Fibroblast of skin of left quadriceps (primary cell): ENCODE results near the gene SEC16A.

ENCODE experiments used
- DNase-seq, 2 experiments: peaks; one replicate each; pipeline ENCODE4 v3.0.0-alpha.2; 2013; ENCODE audit warnings: low read depth in 2 of 2

SEC16A gene

DNA sequence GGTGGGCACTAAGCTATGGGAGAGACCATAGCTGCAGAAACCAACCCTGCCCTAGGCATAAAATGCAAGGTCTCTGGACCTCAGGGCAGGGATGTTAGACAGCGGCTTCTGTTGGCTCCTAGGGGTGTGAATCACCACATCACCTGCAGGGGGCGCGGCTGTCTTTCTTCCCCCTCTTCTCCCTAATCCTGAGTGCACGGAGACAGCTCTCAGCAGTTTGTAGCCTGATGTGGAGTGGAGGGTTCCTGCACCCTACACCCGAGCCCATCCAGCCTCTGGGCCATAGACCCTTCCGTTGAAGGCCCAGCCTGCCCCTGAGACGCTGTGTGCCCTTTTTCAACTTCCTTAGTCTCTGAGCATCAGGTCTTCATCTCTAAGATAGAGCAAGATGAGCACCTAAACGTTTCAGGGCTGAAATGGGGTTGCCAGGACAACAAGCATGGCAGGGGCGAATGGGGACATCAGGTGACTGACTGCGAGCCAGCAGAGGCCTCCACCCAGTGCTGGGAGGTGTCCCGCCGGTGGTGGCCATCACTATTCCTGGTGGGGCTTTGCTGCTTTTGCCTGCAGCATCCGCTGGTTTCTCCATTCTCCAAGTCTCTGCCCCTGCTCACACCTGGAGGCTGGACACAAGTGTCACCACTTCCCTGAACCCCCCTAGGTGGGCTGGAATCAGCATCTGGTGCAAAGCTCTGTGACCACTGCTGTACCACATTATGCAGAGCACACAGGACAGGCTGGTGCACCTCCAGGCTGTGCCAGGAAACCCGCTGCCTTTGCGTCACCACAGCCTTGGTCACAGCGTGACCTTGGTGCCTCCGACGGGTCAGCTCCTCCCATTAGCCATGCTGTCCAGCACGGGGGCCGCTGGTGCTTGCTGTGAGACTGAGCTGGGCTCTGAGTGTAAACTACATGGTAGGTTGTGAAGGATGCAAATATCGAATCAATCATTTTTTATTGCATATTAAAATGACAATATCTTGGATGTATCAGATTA, 2.5 kb upstream of the SEC16A start:
- DNase-seq, result peak; percentile 41 to 45

DNA sequence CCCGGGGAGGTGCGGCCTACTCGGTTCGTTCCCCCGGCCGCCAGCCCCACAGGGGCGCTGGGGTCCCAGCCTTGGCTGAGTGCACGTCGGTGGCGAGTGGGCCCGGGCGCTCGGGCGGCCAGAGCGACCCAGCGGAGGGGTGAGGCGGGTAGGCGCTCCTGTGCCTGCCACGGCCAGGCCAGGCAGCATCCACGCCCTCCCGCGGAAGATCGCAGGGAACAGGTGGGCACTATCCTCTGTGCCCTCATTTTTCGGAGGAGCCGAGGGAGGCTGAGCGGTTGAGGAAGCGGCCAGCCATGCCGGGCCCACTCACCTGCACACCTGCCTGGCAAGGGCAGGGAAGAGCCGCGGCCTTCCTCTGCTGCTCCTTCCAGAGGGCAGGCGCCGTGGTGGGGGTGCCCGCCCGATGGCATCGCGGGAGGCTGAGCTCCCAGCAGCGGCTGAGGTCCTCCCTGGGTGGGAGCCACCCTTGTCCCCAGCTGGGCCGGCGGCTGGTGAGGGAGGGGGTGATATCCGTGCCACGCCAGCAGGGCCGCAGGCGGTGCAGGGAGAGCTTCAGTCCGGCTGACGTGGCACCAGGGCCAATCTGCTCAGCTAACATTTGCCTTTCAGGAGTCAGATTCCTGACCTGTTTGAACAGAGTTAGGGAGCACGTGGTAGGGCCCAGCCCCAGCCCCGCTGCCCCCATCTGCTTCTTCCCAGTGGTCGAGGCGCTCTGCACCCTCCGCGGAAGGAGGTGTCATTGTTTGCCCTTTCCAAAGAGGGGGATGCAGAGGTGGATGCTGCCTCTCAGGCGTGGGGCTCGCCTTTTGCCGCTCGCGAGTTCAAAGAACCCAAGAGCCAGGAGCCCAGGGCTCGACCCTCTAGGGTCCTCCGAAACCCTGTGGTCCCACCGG, 1.6 kb upstream of the SEC16A start:
- no peak for DNase-seq

DNA sequence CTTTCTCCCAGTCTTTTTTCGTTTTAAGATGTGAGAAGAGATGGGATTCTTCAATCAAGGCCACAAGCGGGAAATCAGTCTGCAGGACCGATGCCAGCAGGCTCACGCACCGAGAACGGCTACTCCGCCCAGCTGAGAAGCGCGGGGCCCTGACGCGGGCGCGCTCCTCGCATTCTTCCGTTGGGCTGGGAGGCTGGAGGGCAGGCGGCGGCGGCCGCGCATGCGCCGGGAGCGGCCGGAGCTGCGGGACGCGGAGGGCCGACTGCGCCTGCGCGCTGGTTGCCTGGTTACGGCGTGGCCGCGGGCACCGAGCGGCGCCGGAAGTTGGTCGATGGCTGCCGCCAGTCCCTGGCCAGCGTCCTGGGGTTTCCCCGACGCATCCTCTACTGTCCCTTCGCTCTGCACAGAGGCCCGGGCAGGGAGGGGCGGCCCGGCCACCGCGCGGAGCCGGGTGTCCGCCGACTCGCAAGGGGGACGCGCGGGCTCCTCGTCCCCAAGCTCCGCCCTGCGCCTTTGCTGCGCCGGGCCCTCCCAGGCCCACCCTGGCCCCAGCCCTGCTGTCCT, 831 bp upstream of the SEC16A start:
- DNase-seq, result peak; percentile 68 to 74

DNA sequence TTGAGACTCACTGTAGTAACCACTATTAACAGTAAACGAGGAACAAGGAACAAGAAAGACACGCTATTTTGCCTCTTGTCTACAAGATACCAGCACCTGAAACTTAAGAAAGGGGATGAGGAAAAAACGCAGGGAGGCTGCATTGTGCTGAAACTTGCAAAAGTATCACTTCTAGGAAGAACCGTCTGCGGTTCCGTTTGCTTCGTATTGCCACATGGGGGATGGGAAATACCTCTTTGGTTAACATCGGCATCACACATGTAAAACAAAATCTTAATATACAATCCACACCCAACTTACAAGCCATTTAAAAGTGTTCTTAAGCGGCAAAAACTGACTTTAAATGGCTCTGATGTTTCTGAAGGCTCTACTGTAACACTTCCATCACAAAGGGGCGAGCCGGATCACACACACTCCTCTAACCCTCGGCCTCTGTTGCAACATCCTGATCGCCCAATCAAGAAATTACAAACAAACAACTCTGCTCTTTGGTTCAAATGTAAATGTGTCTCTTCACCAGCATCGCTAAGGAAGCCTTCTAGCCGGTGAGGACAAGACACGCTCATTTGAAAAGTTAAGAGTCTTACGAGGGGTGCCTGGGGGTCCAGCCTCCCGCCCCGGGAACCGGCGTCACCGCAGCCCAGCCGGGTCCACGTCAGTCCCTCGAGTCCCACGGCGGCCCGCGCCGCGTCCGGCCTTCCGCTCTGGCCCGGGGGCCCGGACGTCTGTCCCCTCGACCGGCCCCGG, 621 bp downstream of the SEC16A start:
- DNase-seq, result no peak

DNA sequence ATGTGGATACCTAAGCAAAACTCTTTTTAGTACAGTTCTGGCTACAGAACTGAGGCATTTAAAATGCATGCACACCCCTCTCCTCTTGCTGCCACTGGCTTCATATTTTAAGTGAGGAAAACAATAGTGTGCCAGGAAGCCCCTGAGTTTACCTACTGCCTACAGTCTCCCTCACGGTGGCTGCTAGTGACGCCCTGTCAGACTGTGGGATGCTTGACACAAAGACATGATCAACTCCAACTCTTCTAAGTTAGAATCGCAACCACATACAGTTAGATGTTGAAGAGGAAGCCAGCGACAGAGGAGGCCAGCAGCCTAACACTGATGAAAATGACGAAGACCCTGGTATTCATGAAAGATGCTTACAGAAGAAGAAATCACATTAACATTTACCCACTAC, 1.3 kb downstream of the SEC16A start:
- DNase-seq, result no peak

DNA sequence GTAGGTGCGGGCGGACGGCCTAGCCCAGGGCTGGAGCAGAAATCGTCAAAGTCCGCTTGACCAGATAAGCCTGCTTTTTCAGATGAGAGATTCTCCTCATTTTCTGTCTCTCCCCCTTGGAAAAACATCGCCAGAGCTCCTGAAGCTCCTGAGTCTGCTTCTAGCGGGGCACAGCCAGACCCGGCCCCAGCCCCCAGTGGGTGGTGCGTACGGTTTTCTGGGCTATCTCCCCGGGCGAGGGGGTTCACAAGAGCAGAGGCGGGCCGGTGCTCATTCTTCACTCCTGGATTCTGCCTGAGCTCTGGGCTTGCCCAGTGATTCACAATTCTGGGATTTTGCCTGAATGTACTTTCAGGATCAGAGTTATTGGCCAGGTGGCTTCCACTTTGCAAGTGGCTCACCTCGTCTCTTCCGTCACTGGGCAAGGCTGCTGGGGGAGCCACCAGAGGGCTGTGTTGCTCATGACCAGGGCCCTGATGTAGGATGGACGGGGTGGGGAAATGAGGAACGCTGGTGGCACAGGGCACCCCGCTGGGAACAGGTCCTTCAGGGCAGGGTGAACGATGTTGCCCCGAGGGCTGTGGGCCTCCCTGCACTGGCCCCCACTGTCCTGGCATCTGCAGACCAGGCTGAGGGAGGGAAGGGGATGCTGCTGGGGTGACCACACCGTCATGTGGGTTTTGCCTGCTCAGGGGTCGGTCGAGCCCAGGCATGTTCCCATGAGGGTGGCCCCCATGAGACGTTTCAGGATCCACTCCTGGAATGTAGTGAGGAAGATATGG, 6.3 kb downstream of the SEC16A start:
- DNase-seq, result no peak

DNA sequence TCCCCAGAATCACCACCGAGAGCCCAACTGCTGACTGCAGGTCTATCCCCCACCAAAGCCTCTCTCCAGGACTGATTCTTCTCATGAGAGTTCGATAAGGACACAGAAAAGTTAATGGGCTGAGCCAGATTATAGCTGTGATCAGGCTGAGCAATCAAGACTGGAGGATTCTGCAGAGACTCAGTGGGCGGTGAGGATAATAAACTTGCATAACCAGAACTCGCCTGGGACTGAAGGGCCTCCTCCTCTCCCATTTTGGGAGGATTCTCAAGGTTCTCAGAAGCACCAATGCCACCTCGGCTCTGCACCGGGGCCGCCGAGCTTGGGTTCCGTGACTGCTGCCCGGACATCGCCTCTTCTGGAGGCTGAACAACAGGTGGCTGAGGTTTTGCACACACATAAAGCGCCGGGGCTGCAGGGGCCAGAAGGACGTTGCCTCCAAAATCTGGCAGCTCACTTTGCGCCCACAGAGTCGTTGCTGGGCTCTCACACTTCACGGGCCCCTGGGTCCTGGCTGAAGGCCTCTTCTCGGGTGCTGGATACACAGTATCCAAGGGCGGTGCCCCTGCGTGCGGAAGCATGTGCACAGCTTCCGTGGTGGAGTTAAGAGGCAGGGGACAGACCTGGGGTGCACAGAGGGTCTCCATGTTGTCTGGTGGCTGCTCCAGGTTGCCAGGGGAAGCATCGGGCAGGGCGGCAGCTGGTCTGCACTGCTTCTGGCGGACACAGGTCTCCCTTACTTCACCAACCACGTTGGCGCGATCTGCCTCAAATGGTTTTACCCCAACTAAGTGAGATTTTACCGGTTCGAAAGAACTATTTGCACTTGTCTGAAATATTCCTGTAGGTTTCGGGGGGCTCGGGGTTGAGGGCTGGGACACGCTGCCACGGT, 7.6 kb downstream of the SEC16A start:
- no peak for DNase-seq

DNA sequence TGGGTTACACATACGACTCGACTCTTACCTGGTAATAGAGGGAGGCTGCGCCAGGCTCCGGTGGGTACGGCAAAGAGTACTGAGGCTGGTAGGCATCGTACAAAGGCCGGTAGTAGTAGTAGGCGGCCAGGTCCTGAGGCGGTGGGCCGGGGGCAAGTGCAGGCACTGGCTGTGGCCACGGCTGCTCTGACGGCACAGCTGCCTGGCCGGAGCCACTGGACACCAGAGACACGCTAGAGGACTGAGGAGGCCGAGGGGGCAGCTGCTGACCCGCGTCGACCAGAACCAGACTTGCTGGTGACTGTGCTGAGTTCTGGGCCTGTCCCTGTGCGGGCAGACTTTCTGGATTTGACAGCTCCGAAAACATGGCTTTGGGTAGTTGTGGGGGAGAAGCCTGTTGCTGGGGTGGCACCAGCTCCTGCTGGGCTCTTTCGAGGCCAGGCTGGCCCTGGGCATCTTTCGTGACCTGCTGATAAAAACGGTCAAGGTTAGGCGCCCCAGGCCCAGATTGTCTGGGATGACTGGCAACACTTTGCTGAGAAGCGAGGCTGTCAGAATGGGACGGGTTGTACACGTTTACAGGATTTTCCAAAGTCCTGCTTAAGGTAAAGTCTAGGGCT, 8.7 kb downstream of the SEC16A start:
- DNase-seq, result no peak

DNA sequence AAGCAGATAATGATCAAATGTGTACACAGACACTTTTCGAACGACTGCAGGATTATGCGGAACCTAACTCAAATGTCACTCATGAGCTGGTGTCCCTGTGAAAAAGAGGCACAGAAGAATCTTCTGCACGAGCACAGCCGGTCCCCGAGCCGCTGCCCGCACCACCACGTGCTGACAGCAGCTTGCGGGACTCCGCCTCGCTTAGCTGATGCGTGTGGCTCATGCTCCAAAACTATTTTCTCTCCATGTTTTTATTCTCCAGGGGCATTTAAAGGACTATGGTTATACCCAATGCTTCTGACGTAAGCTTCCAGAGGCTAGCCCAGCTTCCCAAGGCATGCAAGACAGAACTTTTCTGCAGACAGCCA, 9.5 kb downstream of the SEC16A start:
- no peak for DNase-seq

DNA sequence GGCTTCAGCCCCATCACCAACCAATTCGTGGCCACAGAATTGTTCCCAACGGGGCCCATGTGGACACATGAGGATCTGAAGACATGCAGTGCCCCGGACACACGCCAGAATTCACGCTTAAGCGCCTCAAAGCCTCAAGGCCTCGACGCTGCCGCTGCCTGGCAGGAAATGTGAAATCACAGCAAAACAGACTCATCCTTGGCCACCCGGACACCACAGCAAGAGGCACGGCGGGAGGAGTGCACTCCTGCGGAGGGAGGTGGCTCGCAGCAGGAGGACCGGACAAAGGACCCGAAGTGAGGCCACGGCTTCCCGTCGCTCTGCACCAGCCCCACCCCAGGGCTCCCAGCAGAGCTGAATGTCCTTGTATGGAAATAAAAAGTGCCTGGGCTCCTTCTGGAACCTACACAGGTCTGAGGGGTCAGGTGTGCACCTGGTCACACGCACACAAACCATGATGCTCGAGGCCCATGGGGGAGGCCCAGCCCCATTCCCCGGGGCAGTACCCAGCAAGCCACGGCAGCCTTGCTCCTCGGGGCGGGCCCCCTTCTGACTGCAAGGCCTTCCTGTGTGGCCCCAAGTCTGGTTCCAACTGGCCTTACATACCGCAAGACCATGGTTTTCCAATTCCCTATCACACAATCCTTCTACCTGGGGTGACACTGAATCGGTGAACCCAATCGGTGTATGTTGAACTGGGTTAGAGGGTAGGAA, 10.0 kb downstream of the SEC16A start:
- no peak for DNase-seq

DNA sequence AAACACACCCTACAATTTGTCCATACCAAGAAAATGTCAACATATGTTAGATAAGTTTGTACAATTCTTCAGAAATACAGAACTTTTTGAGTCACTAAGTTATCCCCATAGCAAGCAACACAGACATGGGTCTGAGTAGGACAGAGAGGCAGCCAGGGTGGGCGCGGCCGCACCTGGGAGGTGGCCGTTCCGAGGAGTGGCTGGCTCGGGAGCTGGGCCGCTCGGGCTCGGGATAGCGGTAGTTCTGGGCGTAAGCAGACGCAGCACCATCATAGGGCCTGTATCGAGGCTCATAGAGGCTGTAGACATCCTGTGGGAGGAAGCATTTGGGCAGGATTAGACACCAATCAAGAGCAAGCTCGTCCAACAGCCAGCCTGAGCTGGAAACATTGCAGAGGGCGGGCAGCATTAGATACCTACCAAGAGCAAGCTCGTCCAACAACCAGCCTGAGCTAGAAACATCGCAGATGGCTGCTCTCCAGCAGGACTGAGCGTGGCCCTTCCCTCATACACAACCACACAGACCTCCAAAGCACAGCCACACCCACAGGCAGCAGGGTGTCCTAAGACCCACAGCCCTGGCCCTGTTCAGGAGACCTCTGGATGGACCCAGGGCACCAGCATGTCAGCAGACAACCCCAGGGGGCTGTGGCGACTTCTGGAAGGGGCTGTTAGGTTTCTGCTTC, 10.9 kb downstream of the SEC16A start:
- DNase-seq, result no peak

DNA sequence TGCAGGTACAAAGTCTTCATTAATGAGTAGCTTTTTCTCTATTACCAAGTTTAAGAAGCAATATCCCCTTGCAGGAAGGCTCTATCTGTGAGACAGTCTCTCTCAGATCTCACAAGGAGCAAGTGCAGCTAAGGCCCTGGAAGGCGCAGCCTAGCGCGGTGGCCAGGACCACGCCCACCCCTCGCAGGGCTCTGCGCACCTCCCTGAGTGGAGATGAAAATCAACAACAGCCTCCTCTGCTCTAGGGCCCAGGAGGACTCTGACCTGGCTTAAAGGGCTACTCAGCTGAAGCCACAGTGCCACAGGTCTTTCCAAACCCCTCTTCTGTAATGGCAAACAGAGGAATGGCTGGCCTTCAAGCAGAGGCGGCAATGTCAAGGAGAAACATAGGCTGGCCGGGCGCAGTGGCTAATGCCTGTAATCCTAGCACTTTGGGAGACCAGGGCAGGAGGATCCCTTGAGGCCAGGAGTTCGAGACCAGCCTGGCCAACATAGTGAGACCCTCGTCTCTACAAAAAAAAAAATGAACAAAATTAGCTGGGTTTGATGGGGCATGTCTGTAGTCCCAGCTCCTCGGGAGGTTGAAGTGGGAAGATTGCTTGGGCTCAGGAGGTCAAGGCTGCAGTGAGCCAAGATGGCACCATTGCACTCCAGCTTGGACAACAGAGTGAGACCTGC, 11.9 kb downstream of the SEC16A start:
- DNase-seq, result no peak

DNA sequence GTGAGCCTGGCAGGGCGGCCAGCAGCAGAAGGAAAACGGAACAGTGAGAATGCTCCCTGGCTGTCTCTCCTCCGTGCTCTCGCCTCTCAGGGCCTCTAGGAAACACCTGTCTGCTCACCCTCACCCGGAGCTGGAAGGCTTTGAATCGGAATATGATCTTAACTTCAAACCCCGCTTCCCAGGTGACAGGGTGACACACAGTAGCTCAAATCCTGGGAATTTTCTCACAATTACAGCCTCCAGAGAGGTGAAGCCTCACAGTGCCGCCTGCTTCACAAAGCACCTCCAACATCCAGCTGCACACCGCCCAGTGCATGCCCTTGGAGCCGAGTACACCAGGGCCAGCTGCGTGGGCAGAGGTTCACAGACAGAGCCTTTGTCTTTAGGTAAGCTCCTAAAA, 12.5 kb downstream of the SEC16A start:
- no peak for DNase-seq

DNA sequence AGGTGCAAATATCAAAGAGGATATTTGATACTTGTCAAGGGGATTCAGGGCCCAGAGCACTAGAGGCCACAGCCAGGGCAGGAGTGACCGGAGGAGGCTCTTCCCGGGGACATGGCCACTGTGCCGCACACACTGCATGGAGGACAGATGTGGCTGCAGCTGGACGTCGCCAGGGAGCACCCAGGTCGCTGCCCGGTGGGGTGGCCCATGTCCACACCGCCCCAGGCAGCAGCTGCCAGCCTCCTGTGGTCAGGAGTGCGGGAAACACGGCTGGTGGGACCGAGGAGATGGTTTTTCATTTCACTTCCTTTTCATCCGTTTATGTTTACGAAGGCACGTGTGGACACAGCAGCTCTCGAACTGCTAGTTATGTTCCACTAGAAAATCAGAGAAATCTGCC, 15.1 kb downstream of the SEC16A start:
- no peak for DNase-seq

DNA sequence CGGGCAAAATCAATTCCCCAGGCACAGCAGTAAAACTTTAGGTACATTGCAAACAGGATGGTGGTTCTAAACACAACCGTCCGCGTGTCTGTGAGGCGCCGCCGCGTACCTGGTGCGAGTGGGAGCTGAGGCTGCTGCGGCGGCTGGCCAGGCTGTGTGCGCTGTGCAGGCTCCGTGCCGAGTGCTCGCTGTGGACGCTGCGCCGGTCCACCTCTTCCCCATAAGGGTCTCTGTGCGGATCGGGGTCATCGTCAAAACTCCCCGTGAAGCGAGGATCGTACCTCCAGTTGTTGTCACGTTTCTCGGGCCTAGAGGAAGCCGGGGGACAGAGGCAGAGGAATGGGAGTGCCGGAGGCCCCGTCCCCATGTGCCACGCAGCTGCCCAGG, 16.7 kb downstream of the SEC16A start:
- no peak for DNase-seq

DNA sequence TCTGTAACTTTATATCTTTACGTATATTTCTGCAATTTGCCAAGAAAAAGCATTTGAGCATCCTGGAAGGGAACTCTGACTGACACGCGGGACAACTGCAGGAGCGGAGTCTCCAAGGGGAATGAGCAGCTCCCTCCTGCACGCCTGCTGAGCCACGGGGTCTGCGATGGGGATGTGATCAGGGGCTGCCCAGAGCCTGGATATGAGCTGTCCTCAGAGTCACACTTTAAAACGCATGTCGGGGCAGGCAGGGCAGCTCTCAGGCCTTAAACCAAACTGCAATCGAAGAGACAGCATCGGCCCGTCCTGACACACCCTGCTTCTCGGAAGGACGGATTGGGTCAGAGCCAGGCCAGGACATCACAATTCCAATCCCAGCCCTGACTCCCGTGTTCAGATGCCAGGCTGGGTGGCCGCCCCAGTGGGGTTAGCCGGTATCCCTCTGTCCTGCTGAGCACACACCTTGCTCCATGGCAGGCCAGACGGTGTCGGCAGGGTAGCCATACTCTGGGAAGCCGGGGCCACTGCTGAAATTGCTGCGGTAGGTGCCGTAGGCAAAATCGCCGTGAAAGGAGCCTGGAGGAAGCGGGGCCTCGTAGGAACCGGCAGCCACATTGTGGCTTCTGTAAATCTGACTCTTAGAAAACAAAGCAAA, 17.2 kb downstream of the SEC16A start:
- DNase-seq, result no peak

DNA sequence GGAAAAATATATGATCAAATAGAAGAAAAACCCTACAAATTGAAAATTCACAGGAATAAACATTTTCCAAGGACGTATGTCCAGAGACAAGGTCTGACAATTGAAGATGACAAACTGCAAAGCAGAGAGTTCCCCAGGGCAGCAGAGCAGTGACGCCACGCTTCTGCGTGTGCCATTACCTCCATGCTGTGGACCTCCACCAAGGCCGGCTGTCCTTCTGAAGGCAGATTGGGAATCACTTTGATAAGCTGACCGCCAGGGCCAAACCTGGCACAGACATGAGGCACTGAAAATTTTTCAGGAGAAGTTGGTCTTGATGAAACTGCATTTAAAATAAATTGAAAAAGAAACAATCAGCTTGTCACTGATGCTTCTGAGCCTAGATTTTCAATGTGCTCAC, 18.6 kb downstream of the SEC16A start:
- DNase-seq, result no peak
